Choroid plexus epithelial cell (primary cell): Measurements from ENCODE around the gene TSPEAR.
"Not testable (repeated sequence)": the region's sequence is repeated elsewhere in the genome, so short reads cannot be mapped to it uniquely, and the experiment has no call there.

ENCODE experiments used
- DNase-seq: peaks from one replicate; pipeline ENCODE4 v3.0.0-alpha.2; 2010; ENCODE audit warnings: low read depth
- H3K4me3 ChIP-seq: 2 replicates; pipeline ENCODE4 v1.5.1; 2011; ENCODE audit warnings: low read depth, mild to moderate bottlenecking, control low read depth, low read length, moderate library complexity
- CTCF ChIP-seq: conservative IDR thresholded peaks from 2 replicates; pipeline ENCODE4 v1.5.1; 2011; ENCODE audit warnings: low read depth, mild to moderate bottlenecking, control low read depth, inconsistent platforms, low read length, moderate library complexity

Gene TSPEAR

GRCh38 chr21:44609193-44609592 is 102.2 kb downstream of the TSPEAR start:
- no peak for TF ChIP-seq CTCF
- DNase-seq: no peak
- no peak overlapping the region for H3K4me3 ChIP-seq

- TF ChIP-seq CTCF: no peak
- no peak for DNase-seq
- H3K4me3 ChIP-seq: no peak overlapping the region
Measured at GRCh38 chr21:44606495-44606894, 104.9 kb downstream of the TSPEAR start.

- TF ChIP-seq CTCF: no peak
- no peak for DNase-seq
- no peak overlapping the region for H3K4me3 ChIP-seq
Measured at GRCh38 chr21:44603911-44604310, 107.5 kb downstream of the TSPEAR start.

GRCh38 chr21:44603109-44603875 is 108.1 kb downstream of the TSPEAR start:
- H3K4me3 ChIP-seq: no peak overlapping the region
- no peak for DNase-seq
- TF ChIP-seq CTCF: no peak

- TF ChIP-seq CTCF: no peak
- no peak overlapping the region for H3K4me3 ChIP-seq
- no peak for DNase-seq
Measured at GRCh38 chr21:44602463-44602850, 108.9 kb downstream of the TSPEAR start.

- no peak for DNase-seq
- TF ChIP-seq CTCF: no peak
- no peak overlapping the region for H3K4me3 ChIP-seq
Measured at GRCh38 chr21:44601596-44602462, 109.5 kb downstream of the TSPEAR start.

GRCh38 chr21:44601091-44601490 is 110.3 kb downstream of the TSPEAR start:
- DNase-seq, H3K4me3 ChIP-seq: not testable (repeated sequence)

- H3K4me3 ChIP-seq, DNase-seq: not testable (repeated sequence)
Measured at GRCh38 chr21:44600118-44600978, 111.0 kb downstream of the TSPEAR start, which contains the start of gene KRTAP10-7. Gene KRTAP10-7, plus strand, starts transcription at chr21:44600597. Its CDS starts 25 bp downstream, at chr21:44600622.
